HUES64 (cell line): Measurements from ENCODE around the gene STK4.
A peak's percentile ranks its signal among the peaks of the same experiment; 100 is the strongest.

ENCODE experiments used
- H3K27ac ChIP-seq: 2 replicates; pipeline ENCODE4 v1.7.0; 2013; ENCODE audit warnings: low read depth, low read length, inconsistent platforms
- H3K27me3 ChIP-seq: 2 replicates; pipeline ENCODE4 v1.6.1; 2013; ENCODE audit warnings: mild to moderate bottlenecking, low read length; ENCODE audit not compliant: insufficient read depth
- H3K36me3 ChIP-seq: 2 replicates; pipeline ENCODE4 v1.6.1; 2013; ENCODE audit warnings: mild to moderate bottlenecking, low read length; ENCODE audit not compliant: insufficient read depth
- H3K4me1 ChIP-seq: 2 replicates; pipeline ENCODE4 v1.6.1; 2013; ENCODE audit warnings: mild to moderate bottlenecking, low read length, moderate library complexity; ENCODE audit not compliant: insufficient read depth
- H3K4me3 ChIP-seq: 2 replicates; pipeline ENCODE4 v1.5.1; 2013; ENCODE audit warnings: mild to moderate bottlenecking, low read length, moderate library complexity
- H3K9ac ChIP-seq: 2 replicates; pipeline ENCODE4 v1.6.1; 2013; ENCODE audit warnings: mild to moderate bottlenecking, low read depth, low read length
- H3K9me3 ChIP-seq: 2 replicates; pipeline ENCODE4 v1.6.1; 2013; ENCODE audit warnings: low read depth, low read length; ENCODE audit not compliant: insufficient read depth
- WGBS: fragments of 150-250, 120-280 bp; methylation state at CpG from one replicate; pipeline ENCODE4 v1.1.7; 2013; ENCODE audit warnings: missing lambda C conversion rate; 5-methylcytosine and 5-hydroxymethylcytosine counted together

STK4 gene

GRCh38 chr20:44954211-44954610 is 12.1 kb upstream of the STK4 start:
- H3K27me3 ChIP-seq, result no peaks in the 10 kb centered on the region
- no peak overlapping the region for H3K27ac ChIP-seq
- H3K9me3 ChIP-seq, result no peaks in the 10 kb centered on the region
- H3K4me1 ChIP-seq, result peaks cover 5% of the 10 kb centered on the region; the same call in 1 of the 2 replicates
- peaks cover 81% of the 10 kb centered on the region for H3K36me3 ChIP-seq
- WGBS, result 97% methylated on average over 5 of the region's 5 CpGs
- H3K4me3 ChIP-seq, result no peak overlapping the region
- H3K9ac ChIP-seq, result no peak overlapping the region

GRCh38 chr20:44955270-44955669 is 11.0 kb upstream of the STK4 start:
- no peak overlapping the region for H3K9ac ChIP-seq
- WGBS, result 92% methylated on average over 4 of the region's 4 CpGs
- no peaks in the 10 kb centered on the region for H3K9me3 ChIP-seq
- no peak overlapping the region for H3K27ac ChIP-seq
- H3K36me3 ChIP-seq, result peaks cover 70% of the 10 kb centered on the region
- peaks cover 8% of the 10 kb centered on the region; the same call in 1 of the 2 replicates for H3K4me1 ChIP-seq
- H3K27me3 ChIP-seq, result no peaks in the 10 kb centered on the region
- H3K4me3 ChIP-seq, result no peak overlapping the region

- Histone ChIP-seq H3K27ac (no peak overlapping the region), H3K4me3 (no peak overlapping the region), H3K36me3 (peaks cover 59% of the 10 kb centered on the region), H3K9me3 (no peaks in the 10 kb centered on the region), H3K27me3 (peaks cover 7% of the 10 kb centered on the region), H3K9ac (no peak overlapping the region), H3K4me1 (peaks cover 18% of the 10 kb centered on the region)
- 94% methylated on average over 3 of the region's 3 CpGs for WGBS
Measured at GRCh38 chr20:44956410-44956809, 9.9 kb upstream of the STK4 start.

GRCh38 chr20:44958276-44958675 is 8.0 kb upstream of the STK4 start:
- Histone ChIP-seq H3K27me3 (peaks cover 19% of the 10 kb centered on the region), H3K36me3 (peaks cover 40% of the 10 kb centered on the region), H3K27ac (no peak overlapping the region), H3K4me1 (peaks cover 23% of the 10 kb centered on the region), H3K9me3 (no peaks in the 10 kb centered on the region), H3K4me3 (0 out of 2 replicates have a peak overlapping the region, but pooled peaks have one; percentile 77), H3K9ac (no peak overlapping the region)
- 97% methylated on average over 8 of the region's 8 CpGs for WGBS

DNA sequence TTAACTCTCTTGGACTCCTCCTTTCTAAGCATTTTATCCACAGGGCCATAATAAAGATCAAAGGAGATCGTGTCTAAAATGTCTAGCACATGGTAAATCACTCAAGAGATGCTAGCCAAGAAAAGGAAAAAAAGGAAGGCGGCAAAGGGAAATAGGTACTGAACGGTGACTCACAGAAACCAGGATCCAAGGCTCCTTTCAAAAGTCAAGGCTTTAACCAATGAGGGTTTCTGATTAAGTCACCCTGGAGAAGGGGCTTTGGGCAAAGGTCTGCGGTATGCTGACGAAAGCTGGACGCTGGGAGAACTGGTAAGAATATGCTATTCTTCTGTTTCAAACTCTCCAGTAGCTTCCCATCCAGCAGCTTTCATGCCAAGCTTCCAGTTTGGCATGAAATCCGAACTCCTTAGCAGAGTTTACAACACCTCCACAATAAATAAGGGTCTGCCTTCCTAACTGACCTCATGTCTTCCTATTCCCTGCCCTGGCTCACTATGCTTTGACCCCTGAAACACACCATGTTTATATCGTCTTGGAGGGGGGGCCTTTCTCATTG is 7.2 kb upstream of the STK4 start:
- H3K4me1 ChIP-seq, result peaks cover 23% of the 10 kb centered on the region
- peak overlapping the region; percentile 77 for H3K4me3 ChIP-seq
- WGBS, result 42% methylated on average over 8 of the region's 8 CpGs
- H3K36me3 ChIP-seq, result peaks cover 31% of the 10 kb centered on the region
- peak overlapping the region; percentile 75 for H3K9ac ChIP-seq
- H3K27me3 ChIP-seq, result peaks cover 27% of the 10 kb centered on the region
- no peaks in the 10 kb centered on the region for H3K9me3 ChIP-seq
- H3K27ac ChIP-seq, result no peak overlapping the region

DNA sequence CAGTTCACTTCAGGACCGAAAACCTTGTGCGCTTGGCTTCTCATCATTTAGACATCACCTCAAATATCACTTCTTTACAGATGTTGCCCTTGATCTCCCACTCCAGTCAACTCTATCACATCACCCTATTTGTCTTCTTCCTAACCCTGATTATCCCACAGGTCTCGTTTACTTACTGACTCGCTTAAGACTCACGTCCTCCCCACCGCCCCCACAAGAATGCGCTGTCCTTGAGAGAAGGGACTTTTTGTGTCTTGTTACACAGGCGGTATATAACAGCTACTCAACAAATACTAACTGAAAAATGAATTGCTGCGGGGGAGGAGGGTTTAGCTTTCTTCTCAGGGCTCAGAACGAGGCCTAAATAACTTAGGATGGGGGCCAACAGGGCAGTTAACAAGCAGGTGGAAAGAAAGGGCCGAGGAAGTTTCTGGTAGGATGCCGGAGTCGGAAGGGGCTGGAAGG is 6.6 kb upstream of the STK4 start:
- H3K27ac ChIP-seq, result no peak overlapping the region
- H3K4me1 ChIP-seq, result peaks cover 23% of the 10 kb centered on the region

DNA sequence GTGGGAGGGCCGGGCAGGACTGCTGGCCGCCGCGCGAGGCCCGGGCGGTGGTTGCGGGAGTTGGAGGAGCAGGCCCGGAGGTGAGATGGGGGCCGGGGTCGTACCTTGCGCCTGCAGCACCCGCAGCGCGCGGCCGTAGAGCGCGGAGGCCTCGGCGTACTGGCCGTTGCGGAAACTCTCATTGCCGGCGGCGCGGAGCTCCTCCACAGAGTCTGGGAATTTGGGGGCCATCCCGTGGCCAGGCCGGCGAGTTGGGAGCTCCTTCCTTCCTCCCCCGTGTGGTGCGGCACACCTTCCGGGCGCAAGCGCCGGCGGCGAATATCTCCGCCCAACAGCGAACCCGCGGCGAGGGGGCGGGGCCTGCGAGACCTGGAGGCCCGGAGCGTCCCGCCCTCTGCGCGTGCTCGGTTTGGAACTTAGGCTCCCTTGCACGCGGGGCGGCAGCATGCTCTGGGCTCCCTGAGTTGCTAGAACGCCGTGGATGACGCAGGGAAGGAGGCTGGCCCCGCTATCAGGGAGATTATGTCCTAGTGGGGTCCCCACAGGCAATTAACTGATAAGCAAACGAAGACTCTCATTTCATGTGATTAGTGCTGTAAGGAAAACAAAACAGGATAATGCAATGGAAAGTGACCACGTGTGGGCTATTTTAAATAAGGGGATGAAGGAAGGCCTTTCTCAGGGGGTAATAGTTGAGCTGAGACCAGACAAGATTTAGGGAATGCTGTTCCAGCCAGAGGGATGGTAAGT is 6.0 kb upstream of the STK4 start, which contains the start of gene TOMM34:
Gene TOMM34 (minus strand): TSS at position 295 of the 750 bp plus-strand sequence. CDS start 64 bp downstream, at position 231.
- Histone ChIP-seq H3K36me3 (peaks cover 20% of the 10 kb centered on the region), H3K4me1 (peaks cover 23% of the 10 kb centered on the region), H3K9ac (peak within 1 kb of the TSS; percentile 75), H3K27ac (no peak within 1 kb of the TSS; the same call in 1 of the 2 replicates), H3K4me3 (peak within 1 kb of the TSS; percentile 77), H3K9me3 (no peaks in the 10 kb centered on the region), H3K27me3 (peaks cover 37% of the 10 kb centered on the region)
- WGBS, result under 1% methylated on average over 60 of the region's 60 CpGs

More for the DNA sequence above, 6.6 kb upstream of the STK4 start:
- peaks cover 31% of the 10 kb centered on the region for H3K27me3 ChIP-seq
- no peaks in the 10 kb centered on the region for H3K9me3 ChIP-seq
- H3K36me3 ChIP-seq, result peaks cover 26% of the 10 kb centered on the region
- peak overlapping the region; percentile 75 for H3K9ac ChIP-seq
- H3K4me3 ChIP-seq, result peak overlapping the region; percentile 77
- WGBS, result 8% methylated on average over 12 of the region's 13 CpGs

GRCh38 chr20:44961011-44961869 is 5.1 kb upstream of the STK4 start:
- Histone ChIP-seq H3K4me1 (peaks cover 23% of the 10 kb centered on the region), H3K27ac (no peak overlapping the region), H3K9me3 (no peaks in the 10 kb centered on the region), H3K9ac (no peak overlapping the region), H3K27me3 (peaks cover 39% of the 10 kb centered on the region), H3K4me3 (peak overlapping the region; percentile 77; the same call in 1 of the 2 replicates), H3K36me3 (peaks cover 11% of the 10 kb centered on the region)
- WGBS, result 27% methylated on average over 4 of the region's 4 CpGs

GRCh38 chr20:44961870-44962267 is 4.4 kb upstream of the STK4 start:
- no peak overlapping the region for H3K4me3 ChIP-seq
- H3K27ac ChIP-seq, result no peak overlapping the region
- peaks cover 23% of the 10 kb centered on the region for H3K4me1 ChIP-seq
- WGBS, result 64% methylated on average over 3 of the region's 3 CpGs
- H3K9ac ChIP-seq, result no peak overlapping the region
- H3K27me3 ChIP-seq, result peaks cover 39% of the 10 kb centered on the region
- H3K36me3 ChIP-seq, result peaks cover 7% of the 10 kb centered on the region
- H3K9me3 ChIP-seq, result no peaks in the 10 kb centered on the region

- Histone ChIP-seq H3K4me3 (no peak overlapping the region), H3K9ac (no peak overlapping the region), H3K27ac (no peak overlapping the region), H3K9me3 (no peaks in the 10 kb centered on the region), H3K27me3 (peaks cover 39% of the 10 kb centered on the region), H3K4me1 (peaks cover 28% of the 10 kb centered on the region), H3K36me3 (peaks cover 7% of the 10 kb centered on the region)
- 97% methylated on average over 3 of the region's 3 CpGs for WGBS
Measured at GRCh38 chr20:44962483-44962882, 3.8 kb upstream of the STK4 start.
